Peyer's patch (tissue), 4 donors: ENCODE results near the gene RPL22.

Experiments used
- POLR2A ChIP-seq, 2 donors: fragments of 450-650 bp; IDR thresholded peaks; one replicate each; pipeline ENCODE4 v1.5.1; 2017; ENCODE audit warnings: antibody characterized with exemption in 2 of 2, mild to moderate bottlenecking in 2 of 2, moderate library complexity in 2 of 2
- TF ChIP-seq, protein P1 (sequence below), 6 experiments: fragments of 450-650 bp in 4 of 6; fragments of 200-600 bp in 2 of 6; sonication (generic) in 1 of 6; IDR thresholded peaks; one replicate each; pipeline ENCODE4 v1.5.1; 2017 to 2019; ENCODE audit warnings: antibody characterized with exemption in 6 of 6, mild to moderate bottlenecking in 3 of 6, moderate library complexity in 1 of 6

- TF ChIP-seq, protein P1, sequence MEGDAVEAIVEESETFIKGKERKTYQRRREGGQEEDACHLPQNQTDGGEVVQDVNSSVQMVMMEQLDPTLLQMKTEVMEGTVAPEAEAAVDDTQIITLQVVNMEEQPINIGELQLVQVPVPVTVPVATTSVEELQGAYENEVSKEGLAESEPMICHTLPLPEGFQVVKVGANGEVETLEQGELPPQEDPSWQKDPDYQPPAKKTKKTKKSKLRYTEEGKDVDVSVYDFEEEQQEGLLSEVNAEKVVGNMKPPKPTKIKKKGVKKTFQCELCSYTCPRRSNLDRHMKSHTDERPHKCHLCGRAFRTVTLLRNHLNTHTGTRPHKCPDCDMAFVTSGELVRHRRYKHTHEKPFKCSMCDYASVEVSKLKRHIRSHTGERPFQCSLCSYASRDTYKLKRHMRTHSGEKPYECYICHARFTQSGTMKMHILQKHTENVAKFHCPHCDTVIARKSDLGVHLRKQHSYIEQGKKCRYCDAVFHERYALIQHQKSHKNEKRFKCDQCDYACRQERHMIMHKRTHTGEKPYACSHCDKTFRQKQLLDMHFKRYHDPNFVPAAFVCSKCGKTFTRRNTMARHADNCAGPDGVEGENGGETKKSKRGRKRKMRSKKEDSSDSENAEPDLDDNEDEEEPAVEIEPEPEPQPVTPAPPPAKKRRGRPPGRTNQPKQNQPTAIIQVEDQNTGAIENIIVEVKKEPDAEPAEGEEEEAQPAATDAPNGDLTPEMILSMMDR (IDR thresholded peaks at IDR 0.05), result no peak
- no peak for TF ChIP-seq POLR2A (IDR thresholded peaks at IDR 0.05)
Measured at GRCh38 chr1:6180707-6181311, 18.6 kb downstream of the RPL22 start.
